HG03432 (cell line): ENCODE data around the gene AGRN.

Experiments used
- ATAC-seq: cut with Tn5 transposase; IDR thresholded peaks from one replicate; pipeline ENCODE4 v1.9.1; 2021; ENCODE audit warnings: mild to moderate bottlenecking, moderate library complexity; ENCODE audit not compliant: unreplicated experiment

The AGRN gene

DNA sequence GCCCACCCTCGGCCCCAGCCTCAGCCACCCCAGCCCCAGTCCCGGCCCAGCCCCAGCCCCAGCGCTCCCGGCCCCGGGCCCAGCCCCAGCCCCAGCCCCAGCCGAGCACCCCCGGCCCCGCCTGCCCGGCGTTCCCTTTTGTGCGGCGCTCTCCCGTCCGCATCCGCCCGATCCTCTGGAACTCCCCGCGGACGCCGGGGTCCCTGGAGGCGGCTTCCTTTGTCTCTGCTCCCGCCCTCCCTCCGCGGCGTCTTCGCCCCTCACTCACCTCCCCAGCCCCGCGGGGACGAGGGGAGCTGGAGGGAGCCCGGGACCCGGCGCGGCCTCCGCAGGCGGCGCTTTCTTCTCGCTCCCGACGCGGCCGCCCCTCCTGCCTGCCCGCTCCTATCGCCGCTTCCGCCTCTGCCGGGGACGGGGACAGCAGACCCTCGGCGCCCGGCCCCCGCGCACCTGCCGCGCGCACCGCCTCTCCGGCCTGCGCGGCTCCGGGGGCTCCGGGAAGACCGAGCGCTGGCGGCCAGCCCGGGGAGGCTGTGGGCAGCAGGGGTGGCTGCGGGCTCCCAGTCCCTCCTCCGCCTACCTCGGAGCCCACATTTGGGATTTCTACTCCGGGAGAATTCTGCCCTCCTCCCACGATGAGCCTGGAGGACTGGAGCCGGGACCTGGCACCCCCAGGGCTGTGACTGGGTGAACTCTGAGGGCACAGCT is 14.0 kb downstream of the AGRN start:
- ATAC-seq = no peak

DNA sequence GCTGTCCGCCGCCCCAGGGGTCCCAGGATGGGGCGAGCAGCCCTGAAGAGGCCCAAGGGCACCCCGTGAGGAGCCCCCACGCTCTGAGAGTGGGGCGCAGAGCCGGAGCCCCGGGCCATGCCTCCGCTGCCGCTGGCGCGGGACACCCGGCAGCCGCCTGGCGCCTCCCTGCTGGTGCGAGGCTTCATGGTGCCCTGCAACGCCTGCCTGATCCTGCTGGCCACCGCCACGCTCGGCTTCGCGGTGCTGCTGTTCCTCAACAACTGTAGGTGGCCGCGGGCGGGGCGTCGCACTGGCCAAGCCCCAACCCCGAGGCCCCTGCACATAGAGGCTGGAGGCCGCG is 14.5 kb downstream of the AGRN start:
- no peak for ATAC-seq

DNA sequence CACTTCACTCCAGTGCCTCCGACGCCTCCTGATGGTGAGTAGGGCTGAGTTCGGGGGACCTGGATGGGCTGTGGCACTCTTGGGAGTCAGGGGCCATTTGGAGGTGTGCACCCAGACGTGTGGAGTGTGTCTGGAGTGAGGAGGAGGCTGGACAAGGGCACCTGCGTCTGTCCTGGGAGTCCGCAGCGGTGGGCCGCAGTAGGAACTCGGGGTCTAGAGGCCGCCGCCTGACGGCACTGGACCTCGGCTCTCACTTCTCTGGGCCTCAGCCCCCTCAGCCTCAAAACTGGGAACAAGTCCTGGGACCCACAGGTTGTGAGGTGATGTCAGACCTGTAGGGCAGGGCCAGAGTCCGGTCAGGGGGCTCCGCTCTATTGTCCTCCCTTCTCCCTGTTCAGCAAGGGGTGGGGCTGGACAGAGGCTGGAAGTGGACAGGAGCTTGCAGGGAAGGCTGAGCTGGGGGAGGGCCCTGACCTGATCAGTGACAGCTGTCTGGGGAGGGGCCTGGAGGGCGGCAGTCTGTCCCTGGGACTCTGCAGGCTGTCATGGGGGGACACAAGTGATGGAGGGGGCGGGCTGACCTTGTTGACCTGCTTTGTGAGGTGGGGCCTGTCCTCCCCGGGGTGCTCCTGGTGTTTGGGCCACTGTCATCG is 15.5 kb downstream of the AGRN start:
- ATAC-seq = no peak

DNA sequence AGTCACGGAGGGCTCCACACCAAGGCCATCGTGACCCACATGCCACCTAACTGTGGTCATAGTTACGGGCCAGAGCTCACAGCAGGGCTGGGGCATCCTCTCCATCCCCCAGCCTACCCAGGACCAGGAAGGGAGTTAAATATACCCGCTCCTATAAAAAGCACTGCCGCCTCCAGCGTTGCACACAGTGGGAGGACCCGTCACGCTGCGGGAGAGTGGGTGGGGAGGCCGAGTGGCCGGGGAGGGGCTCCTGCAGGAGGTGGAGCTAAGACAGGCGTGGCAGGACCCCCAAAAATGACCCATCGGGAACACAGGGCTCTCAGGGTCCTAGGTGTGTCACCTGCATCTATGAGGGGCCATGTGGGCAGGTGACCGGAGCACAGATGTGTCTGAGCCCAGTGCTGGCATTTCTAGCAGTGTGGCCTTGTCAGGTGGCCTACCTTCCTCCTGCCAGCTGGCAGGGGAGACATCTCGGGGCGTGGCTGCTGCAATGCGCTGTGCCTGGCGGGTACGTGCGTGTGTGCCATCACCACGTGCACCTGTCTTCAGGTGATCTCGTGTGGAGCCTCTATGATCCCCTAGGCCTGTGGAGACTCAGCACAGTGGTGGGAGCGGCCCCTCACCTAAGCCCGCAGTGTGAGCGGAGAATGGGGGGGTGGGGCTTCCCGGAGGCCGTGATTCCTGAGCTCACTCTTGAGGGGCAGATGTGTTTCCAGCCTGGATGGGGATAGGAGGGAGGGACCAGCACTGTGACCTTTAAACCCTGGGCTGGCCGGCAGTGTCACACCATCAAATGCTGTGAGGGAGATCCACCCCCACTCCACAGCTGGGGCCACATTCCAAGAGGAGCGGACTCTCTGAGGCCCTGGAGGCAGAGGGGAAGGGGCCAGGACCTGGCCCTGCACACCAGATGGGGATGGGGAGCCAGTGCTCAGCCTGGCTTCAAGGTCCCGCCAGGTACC is 17.7 kb downstream of the AGRN start:
- no peak for ATAC-seq

DNA sequence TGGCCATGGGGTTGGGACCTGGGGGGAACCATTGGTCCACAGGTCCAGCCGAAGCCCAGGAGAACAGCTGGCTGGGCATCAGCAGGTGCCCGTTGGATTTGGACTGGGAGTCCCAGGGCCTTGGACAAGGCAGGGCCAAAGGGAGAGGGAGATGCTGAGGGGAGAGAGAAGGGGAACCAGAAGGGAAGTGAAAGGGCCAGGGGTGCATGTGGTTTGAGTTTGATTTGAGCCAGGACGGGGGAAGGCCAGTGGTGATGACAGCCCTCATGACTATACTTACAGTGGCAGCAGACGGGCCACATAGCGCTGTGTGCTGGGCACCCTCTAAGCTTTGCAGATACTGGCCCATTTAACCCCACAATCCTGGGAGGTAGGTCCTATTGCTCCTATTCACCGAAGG is 18.8 kb downstream of the AGRN start:
- peak; percentile 41 for ATAC-seq

DNA sequence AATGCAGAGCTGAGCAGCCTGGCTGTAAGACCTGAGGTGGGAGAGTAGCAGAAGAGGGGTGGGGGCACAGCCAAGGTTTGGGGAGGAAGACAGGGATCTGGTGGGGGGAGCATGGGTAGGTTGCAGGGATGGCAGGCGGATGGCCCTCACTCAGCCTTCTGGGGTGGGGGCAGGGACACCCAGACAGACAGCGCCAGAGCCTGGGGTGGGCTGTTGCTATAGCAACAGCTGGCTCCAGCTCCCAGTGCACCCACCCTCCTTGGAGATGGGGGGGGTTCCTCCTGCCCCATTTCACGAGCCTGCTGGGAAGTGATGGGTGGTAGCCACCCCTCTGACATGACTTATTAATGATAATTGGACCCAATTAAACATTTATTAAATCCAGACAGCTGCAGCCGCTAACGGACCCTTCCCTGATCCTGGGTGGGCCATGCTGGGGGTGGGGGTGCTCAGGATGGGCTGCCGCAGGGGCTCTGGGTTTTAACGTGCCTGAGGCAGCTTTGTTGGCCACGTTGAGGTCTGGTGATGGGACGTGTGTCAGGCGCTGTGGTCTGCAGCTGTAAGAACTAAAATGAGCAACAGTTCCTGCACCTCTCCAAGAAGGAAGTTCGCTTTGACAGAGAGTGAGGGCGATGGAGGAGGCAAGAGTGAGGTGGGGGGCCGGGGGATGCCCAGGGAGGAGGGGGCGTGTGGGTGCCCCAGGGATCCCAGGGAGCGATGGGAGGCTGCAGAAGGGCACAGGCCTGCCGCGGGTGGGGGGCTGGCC is 19.4 kb downstream of the AGRN start:
- ATAC-seq = no peak

DNA sequence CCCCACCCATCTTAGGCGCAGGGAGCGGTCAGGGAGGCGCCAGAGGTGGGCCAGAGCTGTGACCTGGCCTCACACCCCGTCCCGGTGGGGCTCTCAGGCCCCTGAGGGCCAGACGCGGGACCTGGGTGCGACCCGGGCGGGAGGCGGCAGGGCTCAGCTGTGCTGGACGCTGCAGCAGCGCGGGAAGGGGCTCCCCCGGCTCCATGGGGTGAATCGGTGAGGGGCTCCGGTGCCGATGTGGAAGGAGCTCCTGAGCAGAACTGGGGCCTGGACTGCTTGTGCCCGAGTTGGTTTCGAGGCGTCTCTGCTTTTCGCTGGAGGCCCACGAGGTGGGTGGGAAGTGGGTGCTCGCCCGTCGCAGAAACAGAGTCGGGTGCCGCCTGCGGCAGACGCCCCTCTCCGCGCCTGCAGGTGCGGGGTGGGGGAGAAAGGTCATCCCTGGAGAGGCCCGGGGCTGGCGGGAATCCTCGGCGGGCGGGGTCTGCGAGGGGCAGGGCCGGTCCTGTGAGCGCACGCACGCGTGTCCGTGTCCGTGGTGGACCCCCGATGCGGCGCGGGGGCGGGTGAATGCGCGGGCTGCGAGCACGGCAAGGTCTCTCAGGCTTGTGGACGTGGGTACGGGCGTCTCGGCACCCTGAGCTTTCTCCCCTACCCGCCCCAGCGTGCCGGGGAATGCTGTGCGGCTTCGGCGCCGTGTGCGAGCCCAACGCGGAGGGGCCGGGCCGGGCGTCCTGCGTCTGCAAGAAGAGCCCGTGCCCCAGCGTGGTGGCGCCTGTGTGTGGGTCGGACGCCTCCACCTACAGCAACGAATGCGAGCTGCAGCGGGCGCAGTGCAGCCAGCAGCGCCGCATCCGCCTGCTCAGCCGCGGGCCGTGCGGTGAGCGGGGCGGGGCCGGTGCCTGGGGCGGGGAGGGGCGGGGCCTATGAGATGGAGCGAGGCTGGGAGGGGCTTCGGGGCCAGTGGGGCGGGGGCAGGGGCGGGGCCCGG is 20.4 kb downstream of the AGRN start:
- ATAC-seq = peak; percentile 37

DNA sequence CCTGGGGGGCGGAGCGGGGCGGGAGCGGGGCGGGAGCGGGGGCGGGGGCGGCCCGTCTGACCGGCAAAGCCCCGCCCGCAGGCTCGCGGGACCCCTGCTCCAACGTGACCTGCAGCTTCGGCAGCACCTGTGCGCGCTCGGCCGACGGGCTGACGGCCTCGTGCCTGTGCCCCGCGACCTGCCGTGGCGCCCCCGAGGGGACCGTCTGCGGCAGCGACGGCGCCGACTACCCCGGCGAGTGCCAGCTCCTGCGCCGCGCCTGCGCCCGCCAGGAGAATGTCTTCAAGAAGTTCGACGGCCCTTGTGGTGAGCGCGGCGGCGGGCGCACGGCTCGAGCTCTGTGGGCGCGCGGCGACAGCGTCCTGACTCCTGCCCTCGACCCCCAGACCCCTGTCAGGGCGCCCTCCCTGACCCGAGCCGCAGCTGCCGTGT is 21.2 kb downstream of the AGRN start:
- ATAC-seq = no peak

DNA sequence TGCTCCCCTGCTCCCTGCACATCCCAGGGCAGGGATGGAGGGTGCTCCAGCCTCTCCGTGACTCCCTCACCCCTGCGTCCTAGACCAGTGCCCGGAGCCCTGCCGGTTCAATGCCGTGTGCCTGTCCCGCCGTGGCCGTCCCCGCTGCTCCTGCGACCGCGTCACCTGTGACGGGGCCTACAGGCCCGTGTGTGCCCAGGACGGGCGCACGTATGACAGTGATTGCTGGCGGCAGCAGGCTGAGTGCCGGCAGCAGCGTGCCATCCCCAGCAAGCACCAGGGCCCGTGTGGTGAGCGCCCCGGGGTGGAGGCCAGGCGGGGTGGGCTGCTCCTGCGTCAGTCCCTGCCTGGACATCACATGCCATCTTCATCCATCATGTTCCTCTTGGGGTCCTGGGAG is 22.0 kb downstream of the AGRN start:
- no peak for ATAC-seq

DNA sequence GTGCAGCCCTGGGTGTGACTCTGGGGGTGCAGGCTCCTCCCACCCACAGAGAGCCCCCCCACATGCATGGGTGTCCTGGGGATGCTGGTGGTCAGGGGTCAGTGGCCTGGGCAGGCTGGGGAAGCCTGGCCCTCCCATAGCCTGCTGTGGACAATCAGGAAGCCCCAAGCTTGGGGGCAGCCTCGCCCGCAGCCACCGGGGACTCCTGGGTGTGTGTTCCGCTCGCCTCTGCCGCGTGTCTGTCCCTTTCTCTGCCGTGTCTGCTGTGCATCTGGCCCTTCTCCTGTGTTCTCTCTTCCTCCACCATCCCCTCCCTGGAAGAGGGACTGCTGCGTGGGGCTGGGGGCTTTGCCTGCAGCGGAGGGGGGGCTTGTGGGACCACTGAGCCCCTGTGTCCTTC is 22.9 kb downstream of the AGRN start:
- ATAC-seq = no peak

DNA sequence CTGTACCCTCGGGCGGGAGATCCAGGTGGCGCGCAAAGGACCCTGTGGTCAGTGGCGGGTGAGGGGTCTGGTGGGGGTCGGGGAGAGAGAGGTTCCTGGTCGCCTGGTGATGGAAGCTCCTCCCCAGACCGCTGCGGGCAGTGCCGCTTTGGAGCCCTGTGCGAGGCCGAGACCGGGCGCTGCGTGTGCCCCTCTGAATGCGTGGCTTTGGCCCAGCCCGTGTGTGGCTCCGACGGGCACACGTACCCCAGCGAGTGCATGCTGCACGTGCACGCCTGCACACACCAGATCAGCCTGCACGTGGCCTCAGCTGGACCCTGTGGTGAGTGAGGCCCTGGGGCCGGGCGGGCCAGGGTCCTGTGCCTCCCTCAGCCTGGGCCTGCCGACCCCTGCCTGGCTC is 23.5 kb downstream of the AGRN start:
- no peak for ATAC-seq

DNA sequence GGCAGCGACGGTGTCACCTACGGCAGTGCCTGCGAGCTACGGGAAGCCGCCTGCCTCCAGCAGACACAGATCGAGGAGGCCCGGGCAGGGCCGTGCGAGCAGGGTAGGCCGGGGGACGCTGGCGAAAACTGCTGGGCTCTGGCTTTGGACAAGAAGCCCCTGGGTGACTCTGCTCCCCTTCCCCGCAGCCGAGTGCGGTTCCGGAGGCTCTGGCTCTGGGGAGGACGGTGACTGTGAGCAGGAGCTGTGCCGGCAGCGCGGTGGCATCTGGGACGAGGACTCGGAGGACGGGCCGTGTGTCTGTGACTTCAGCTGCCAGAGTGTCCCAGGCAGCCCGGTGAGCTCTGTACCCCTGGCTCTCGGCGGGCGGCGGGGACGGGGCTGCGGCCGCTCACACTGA is 24.0 kb downstream of the AGRN start:
- ATAC-seq = no peak

DNA sequence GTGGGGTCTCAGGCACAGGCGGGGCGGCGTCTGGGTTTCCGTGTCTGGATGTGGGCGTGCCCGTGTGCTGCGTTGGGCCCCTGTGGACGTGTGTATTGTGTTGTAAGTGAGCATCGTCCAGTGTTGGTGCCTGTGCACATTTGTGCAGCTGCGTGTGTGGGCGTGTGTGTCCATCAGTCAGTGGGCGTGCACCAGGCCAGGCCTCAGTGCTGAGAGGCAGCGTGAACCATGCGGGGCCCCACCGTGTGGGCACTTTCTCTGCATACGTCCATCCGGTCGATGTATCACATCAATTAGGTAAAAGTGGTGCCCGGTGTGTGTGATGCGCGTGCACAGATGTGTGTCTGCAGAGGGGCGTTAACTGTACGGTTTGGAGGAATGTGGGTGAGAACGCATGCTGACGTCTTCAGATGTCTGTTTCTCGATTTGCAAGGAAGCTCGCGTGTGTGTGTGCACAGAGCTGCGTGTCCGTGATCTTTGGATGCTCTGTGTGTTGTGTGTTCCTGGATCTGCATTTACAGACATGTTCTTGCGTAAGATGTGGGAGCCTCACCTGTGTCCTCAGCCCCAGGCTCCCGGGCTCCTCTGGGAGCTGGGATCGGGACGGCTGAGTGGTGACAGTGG is 24.6 kb downstream of the AGRN start:
- ATAC-seq = no peak

DNA sequence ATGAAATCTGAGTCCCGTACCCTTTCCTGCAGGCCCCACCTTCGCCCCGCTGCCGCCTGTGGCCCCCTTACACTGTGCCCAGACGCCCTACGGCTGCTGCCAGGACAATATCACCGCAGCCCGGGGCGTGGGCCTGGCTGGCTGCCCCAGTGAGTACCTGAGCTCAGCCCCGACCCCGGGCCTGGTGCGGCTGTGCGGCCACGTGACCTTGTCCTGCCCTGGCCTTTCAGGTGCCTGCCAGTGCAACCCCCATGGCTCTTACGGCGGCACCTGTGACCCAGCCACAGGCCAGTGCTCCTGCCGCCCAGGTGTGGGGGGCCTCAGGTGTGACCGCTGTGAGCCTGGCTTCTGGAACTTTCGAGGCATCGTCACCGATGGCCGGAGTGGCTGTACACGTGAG is 25.2 kb downstream of the AGRN start:
- no peak for ATAC-seq

DNA sequence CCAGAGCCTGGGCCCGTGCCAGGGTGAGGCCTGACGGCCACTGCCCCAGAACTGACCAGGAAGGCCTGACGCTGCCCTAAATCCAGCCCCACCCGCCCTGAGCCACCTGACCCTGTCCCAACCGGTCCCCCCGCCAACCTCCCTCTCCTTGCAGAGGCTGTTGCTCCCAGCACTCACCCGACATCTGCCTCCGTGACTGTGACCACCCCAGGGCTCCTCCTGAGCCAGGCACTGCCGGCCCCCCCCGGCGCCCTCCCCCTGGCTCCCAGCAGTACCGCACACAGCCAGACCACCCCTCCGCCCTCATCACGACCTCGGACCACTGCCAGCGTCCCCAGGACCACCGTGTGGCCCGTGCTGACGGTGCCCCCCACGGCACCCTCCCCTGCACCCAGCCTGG is 26.3 kb downstream of the AGRN start:
- ATAC-seq = no peak

DNA sequence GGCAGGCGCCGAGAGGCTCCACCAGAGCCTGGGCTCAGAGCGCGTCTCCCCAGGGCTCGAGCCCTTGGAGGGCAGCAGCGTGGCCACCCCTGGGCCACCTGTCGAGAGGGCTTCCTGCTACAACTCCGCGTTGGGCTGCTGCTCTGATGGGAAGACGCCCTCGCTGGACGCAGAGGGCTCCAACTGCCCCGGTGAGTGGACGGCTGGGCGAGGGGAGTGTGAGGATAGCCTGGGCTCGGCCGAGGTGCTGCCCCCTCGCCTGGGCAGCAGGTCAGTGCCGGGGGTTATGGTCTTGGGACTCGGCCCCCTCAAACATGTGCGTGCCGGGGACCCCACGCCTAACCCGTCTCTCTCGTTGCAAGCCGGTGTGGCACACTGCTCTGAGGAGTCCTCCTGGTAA is 26.8 kb downstream of the AGRN start:
- ATAC-seq = no peak

DNA sequence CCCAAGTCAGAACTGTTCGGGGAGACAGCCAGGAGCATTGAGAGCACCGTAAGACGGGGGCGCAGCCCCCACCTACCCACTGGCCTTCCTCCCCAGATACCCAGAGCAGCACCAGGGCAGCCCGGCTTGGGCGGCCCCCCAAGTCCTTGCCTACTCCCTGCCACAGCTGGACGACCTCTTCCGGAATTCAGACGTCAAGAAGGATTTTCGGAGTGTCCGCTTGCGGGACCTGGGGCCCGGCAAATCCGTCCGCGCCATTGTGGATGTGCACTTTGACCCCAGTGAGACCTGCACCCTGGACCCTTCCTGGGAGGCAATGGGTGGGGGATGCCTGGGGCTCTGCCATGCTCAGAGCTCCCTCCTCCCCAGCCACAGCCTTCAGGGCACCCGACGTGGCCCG is 27.5 kb downstream of the AGRN start:
- ATAC-seq = no peak

DNA sequence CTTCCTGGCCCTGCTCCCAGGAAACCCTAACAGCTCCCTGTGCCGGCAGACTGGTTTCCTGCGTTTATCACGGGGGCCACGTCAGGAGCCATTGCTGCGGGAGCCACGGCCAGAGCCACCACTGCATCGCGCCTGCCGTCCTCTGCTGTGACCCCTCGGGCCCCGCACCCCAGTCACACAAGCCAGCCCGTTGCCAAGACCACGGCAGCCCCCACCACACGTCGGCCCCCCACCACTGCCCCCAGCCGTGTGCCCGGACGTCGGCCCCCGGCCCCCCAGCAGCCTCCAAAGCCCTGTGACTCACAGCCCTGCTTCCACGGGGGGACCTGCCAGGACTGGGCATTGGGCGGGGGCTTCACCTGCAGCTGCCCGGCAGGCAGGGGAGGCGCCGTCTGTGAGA is 28.0 kb downstream of the AGRN start:
- ATAC-seq = no peak

DNA sequence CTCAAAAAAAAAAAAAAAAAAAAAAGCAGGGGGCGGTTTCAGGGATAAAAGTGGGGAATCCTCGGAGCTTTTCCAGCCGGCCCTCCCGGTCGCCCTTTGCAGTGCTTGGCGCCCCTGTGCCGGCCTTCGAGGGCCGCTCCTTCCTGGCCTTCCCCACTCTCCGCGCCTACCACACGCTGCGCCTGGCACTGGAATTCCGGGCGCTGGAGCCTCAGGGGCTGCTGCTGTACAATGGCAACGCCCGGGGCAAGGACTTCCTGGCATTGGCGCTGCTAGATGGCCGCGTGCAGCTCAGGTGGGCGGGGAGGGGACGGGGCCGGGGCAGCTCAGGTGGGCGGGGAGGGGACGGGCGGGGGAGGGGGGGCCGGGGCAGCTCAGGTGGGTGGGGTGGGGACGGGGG is 28.8 kb downstream of the AGRN start:
- no peak for ATAC-seq
